ENCODE data around the gene ARHGAP26. TPM values are rescaled to one million over a fixed set of nuclear protein-coding genes. Genes with fewer than 3 reads are reported as not detected.
A peak's percentile ranks its signal among the peaks of the same experiment; 100 is the strongest.

The ARHGAP26 gene
- polyA plus RNA-seq, 1 donor (not counting 4 experiments of a cell fraction or from before 2014, with no cell fraction given): 3.9 TPM

- no peaks in the 10 kb centered on the region for H3K9me3 ChIP-seq (ENCODE audit: control insufficient read depth, low read depth, low read length)
- no peaks in the 10 kb centered on the region for H3K36me3 ChIP-seq (ENCODE audit: control insufficient read depth in 2 of 2, extremely low read depth in 1 of 2, insufficient read depth in 2 of 2, low read length in 2 of 2)
- H3K27me3 ChIP-seq (ENCODE audit: control insufficient read depth, extremely low read depth, insufficient read depth, low read length): no peaks in the 10 kb centered on the region
- peaks cover 21% of the 10 kb centered on the region for H3K4me1 ChIP-seq (ENCODE audit: control insufficient read depth, extremely low read depth, insufficient read depth, low read length)
- peak overlapping the region; percentile 41 for H3K27ac ChIP-seq (ENCODE audit: control insufficient read depth, insufficient read depth, low read length)
- H3K9ac ChIP-seq (ENCODE audit: control insufficient read depth, extremely low read depth, insufficient read depth, low read length): no peak overlapping the region
- H3K4me3 ChIP-seq (ENCODE audit: control insufficient read depth in 2 of 3, extremely low read depth in 1 of 3, insufficient read depth in 2 of 3, low read depth in 1 of 3, low read length in 3 of 3): no peak overlapping the region
- dilution Hi-C loops (cut with MboI; ENCODE audit: extremely low pct_ligation_motif_present, low sequenced_read_pairs): no loop called here
- H3K79me2 ChIP-seq (ENCODE audit: control insufficient read depth, insufficient read depth, low read length): no peaks in the 10 kb centered on the region
- DNase-seq (ENCODE audit: low read depth, low spot score) (no peak), FAIRE-seq (peak; percentile 61)
- no peaks in the 10 kb centered on the region for H3K9me1 ChIP-seq (ENCODE audit: control insufficient read depth, extremely low read depth, insufficient read depth, low read length)
- H2AFZ ChIP-seq (ENCODE audit: control insufficient read depth, low read length): no peak overlapping the region
- no peaks in the 10 kb centered on the region for H4K20me1 ChIP-seq (ENCODE audit: control insufficient read depth, extremely low read depth, insufficient read depth, low read length)
- H3K4me2 ChIP-seq (ENCODE audit: control insufficient read depth, extremely low read depth, insufficient read depth, low read depth, low read length): no peak overlapping the region
- TF ChIP-seq EZH2 (IDR thresholded peaks at IDR 0.05; ENCODE audit: low read length) (no peak), CTCF (optimal IDR thresholded peaks at IDR 0.05 in 1 of 3, IDR thresholded peaks at IDR 0.05 in 1 of 3, conservative IDR thresholded peaks at IDR 0.05 in 1 of 3; ENCODE audit: extremely low read depth in 1 of 3, insufficient read depth in 2 of 3, low read length in 3 of 3) (peak; percentile 27 to 67 (median 39))
Measured at GRCh38 chr5:142748568-142749249, 21.5 kb upstream of the ARHGAP26 start.

GRCh38 chr5:142749321-142749720 lies 20.9 kb upstream of the ARHGAP26 start:
- H3K27ac ChIP-seq (ENCODE audit: control insufficient read depth, insufficient read depth, low read length): peak overlapping the region; percentile 41
- FAIRE-seq: peak; percentile 66

More at GRCh38 chr5:142749321-142749720, 20.9 kb upstream of the ARHGAP26 start:
- no peak overlapping the region for H2AFZ ChIP-seq (ENCODE audit: control insufficient read depth, low read length)
- TF ChIP-seq EZH2 (IDR thresholded peaks at IDR 0.05; ENCODE audit: low read length) (no peak), CTCF (optimal IDR thresholded peaks at IDR 0.05 in 1 of 3, IDR thresholded peaks at IDR 0.05 in 1 of 3, conservative IDR thresholded peaks at IDR 0.05 in 1 of 3; ENCODE audit: extremely low read depth in 1 of 3, insufficient read depth in 2 of 3, low read length in 3 of 3) (no peak)
- DNase-seq (ENCODE audit: low read depth, low spot score): no peak
- H3K9ac ChIP-seq (ENCODE audit: control insufficient read depth, extremely low read depth, insufficient read depth, low read length): no peak overlapping the region
- dilution Hi-C loops (cut with MboI; ENCODE audit: extremely low pct_ligation_motif_present, low sequenced_read_pairs): no loop called here
- H3K4me1 ChIP-seq (ENCODE audit: control insufficient read depth, extremely low read depth, insufficient read depth, low read length): peaks cover 19% of the 10 kb centered on the region
- no peaks in the 10 kb centered on the region for H4K20me1 ChIP-seq (ENCODE audit: control insufficient read depth, extremely low read depth, insufficient read depth, low read length)
- no peak overlapping the region for H3K4me3 ChIP-seq (ENCODE audit: control insufficient read depth in 2 of 3, extremely low read depth in 1 of 3, insufficient read depth in 2 of 3, low read depth in 1 of 3, low read length in 3 of 3)
- H3K27me3 ChIP-seq (ENCODE audit: control insufficient read depth, extremely low read depth, insufficient read depth, low read length): no peaks in the 10 kb centered on the region
- no peak overlapping the region for H3K4me2 ChIP-seq (ENCODE audit: control insufficient read depth, extremely low read depth, insufficient read depth, low read depth, low read length)
- no peaks in the 10 kb centered on the region for H3K79me2 ChIP-seq (ENCODE audit: control insufficient read depth, insufficient read depth, low read length)
- H3K9me3 ChIP-seq (ENCODE audit: control insufficient read depth, low read depth, low read length): no peaks in the 10 kb centered on the region
- H3K9me1 ChIP-seq (ENCODE audit: control insufficient read depth, extremely low read depth, insufficient read depth, low read length): no peaks in the 10 kb centered on the region
- no peaks in the 10 kb centered on the region for H3K36me3 ChIP-seq (ENCODE audit: control insufficient read depth in 2 of 2, extremely low read depth in 1 of 2, insufficient read depth in 2 of 2, low read length in 2 of 2)

Data from keratinocyte (primary cell).